HL-60 (cell line): ENCODE results near the gene NRXN3.

Source experiments
- DNase-seq, 2 experiments: peaks; one replicate each; pipeline ENCODE4 v3.0.0-alpha.2; 2010 to 2020; ENCODE audit warnings: low read depth in 1 of 2, low spot score in 1 of 2
- H3K27ac ChIP-seq: fragments of 250-450 bp; sonication (Bioruptor Pico); replicated peaks from 2 replicates; pipeline ENCODE4 v1.5.1; 2020; ENCODE audit warnings: mild to moderate bottlenecking, moderate library complexity
- H3K27me3 ChIP-seq: fragments of 250-450 bp; sonication (Bioruptor Pico); 2 replicates; pipeline ENCODE4 v1.5.1; 2021; ENCODE audit warnings: mild to moderate bottlenecking, moderate library complexity; ENCODE audit not compliant: insufficient read depth, poor library complexity, severe bottlenecking
- H3K4me3 ChIP-seq: replicated peaks from 2 replicates; pipeline ENCODE4 v1.5.1; 2011; ENCODE audit warnings: mild to moderate bottlenecking, control low read depth, low read length; ENCODE audit not compliant: insufficient read depth
- CTCF ChIP-seq: IDR thresholded peaks from one replicate; pipeline ENCODE4 v1.5.1; 2011; ENCODE audit warnings: low read length, control low read depth, inconsistent platforms; ENCODE audit not compliant: insufficient read depth
- GABPA ChIP-seq: IDR thresholded peaks from 2 replicates; pipeline ENCODE4 v1.6.1; 2012; ENCODE audit warnings: low read depth
- POLR2AphosphoS5 ChIP-seq: IDR thresholded peaks from 2 replicates; pipeline ENCODE4 v1.6.1; 2012; ENCODE audit warnings: low read depth
- REST ChIP-seq: IDR thresholded peaks from 2 replicates; pipeline ENCODE4 v1.6.1; 2012; ENCODE audit warnings: low read depth; ENCODE audit not compliant: insufficient replicate concordance
- SPI1 ChIP-seq: IDR thresholded peaks from 2 replicates; pipeline ENCODE4 v1.6.1; 2012; ENCODE audit warnings: low read depth, mild to moderate bottlenecking, borderline replicate concordance

NRXN3 gene

GRCh38 chr14:79321070-79321469 lies 1150.9 kb downstream of the NRXN3 start:
- no peak for TF ChIP-seq CTCF
- TF ChIP-seq SPI1, result no peak
- no peak for TF ChIP-seq GABPA
- TF ChIP-seq POLR2AphosphoS5, result no peak
- TF ChIP-seq REST, result no peak
- no peak for DNase-seq
- Histone ChIP-seq H3K4me3 (no peak overlapping the region), H3K27ac (no peak overlapping the region), H3K27me3 (no peaks in the 10 kb centered on the region)

GRCh38 chr14:79325071-79325470 lies 1154.9 kb downstream of the NRXN3 start:
- TF ChIP-seq GABPA (no peak), REST (no peak), POLR2AphosphoS5 (no peak), CTCF (no peak), SPI1 (no peak)
- H3K27ac ChIP-seq, result no peak overlapping the region

GRCh38 chr14:79325557-79325956 lies 1155.4 kb downstream of the NRXN3 start:
- TF ChIP-seq CTCF, result no peak
- TF ChIP-seq REST, result no peak
- TF ChIP-seq SPI1, result no peak
- TF ChIP-seq POLR2AphosphoS5, result no peak
- no peak for TF ChIP-seq GABPA
- no peak for DNase-seq
- no peaks in the 10 kb centered on the region for H3K27me3 ChIP-seq
- H3K27ac ChIP-seq, result no peak overlapping the region
- H3K4me3 ChIP-seq, result no peak overlapping the region

More at GRCh38 chr14:79325071-79325470, 1154.9 kb downstream of the NRXN3 start:
- H3K4me3 ChIP-seq, result no peak overlapping the region
- no peak for DNase-seq
- H3K27me3 ChIP-seq, result no peaks in the 10 kb centered on the region
